GM21737 (cell line): ENCODE measurements around the gene MYADML2.

Source experiments
- ATAC-seq: cut with Tn5 transposase; IDR thresholded peaks from one replicate; pipeline ENCODE4 v1.9.1; 2021; ENCODE audit warnings: mild to moderate bottlenecking, moderate library complexity; ENCODE audit not compliant: unreplicated experiment

Gene MYADML2

GRCh38 chr17:81926451-81927151 is 20.4 kb downstream of the MYADML2 start:
- ATAC-seq, result no peak

GRCh38 chr17:81925860-81926450 is 21.1 kb downstream of the MYADML2 start:
- no peak for ATAC-seq

GRCh38 chr17:81924557-81925532 is 22.2 kb downstream of the MYADML2 start:
- ATAC-seq, result no peak

GRCh38 chr17:81923302-81924260 is 23.5 kb downstream of the MYADML2 start:
- no peak for ATAC-seq

GRCh38 chr17:81922566-81923301 is 24.3 kb downstream of the MYADML2 start:
- ATAC-seq, result no peak

GRCh38 chr17:81921996-81922565 is 25.0 kb downstream of the MYADML2 start:
- ATAC-seq, result no peak

- no peak for ATAC-seq
These were observed 25.5 kb downstream of the MYADML2 start for GRCh38 chr17:81921537-81921862.

GRCh38 chr17:81920612-81921536 is 26.2 kb downstream of the MYADML2 start:
- no peak for ATAC-seq

- no peak for ATAC-seq
These were observed 28.0 kb downstream of the MYADML2 start for GRCh38 chr17:81918832-81919545.

GRCh38 chr17:81918333-81918669 is 28.7 kb downstream of the MYADML2 start:
- peak; percentile 9 for ATAC-seq

GRCh38 chr17:81917565-81918332 is 29.3 kb downstream of the MYADML2 start, which contains the start of gene SIRT7:
TSS of gene SIRT7 (minus strand) at chr17:81918176. CDS start at chr17:81918131, 45 bp downstream.
- ATAC-seq, result peak; percentile 49

GRCh38 chr17:81916234-81917001 is 30.6 kb downstream of the MYADML2 start:
- ATAC-seq, result no peak

- no peak for ATAC-seq
These were observed 31.7 kb downstream of the MYADML2 start for GRCh38 chr17:81915331-81915730.

GRCh38 chr17:81914103-81914850 is 32.8 kb downstream of the MYADML2 start:
- ATAC-seq, result no peak

- ATAC-seq, result no peak
These were observed 33.5 kb downstream of the MYADML2 start for GRCh38 chr17:81913394-81914102.
